Transverse colon (tissue), 4 donors: ENCODE results near the gene CD300LD. TPM values are rescaled to one million over a fixed set of nuclear protein-coding genes. Genes with fewer than 3 reads are reported as not detected.
"Not testable (repeated sequence)": the region's sequence is repeated elsewhere in the genome, so short reads cannot be mapped to it uniquely, and the experiment has no call there.

Experiments
- DNase-seq: peaks from one replicate; pipeline ENCODE4 v3.0.0-alpha.2; 2019
- H3K27ac ChIP-seq, 4 donors: fragments of 200-600 bp; sonication (generic); 2 replicates each; pipeline ENCODE4 v1.5.1; 2016 to 2018; ENCODE audit warnings: inconsistent platforms in 4 of 4
- H3K27me3 ChIP-seq: fragments of 200-600 bp; sonication (generic); 2 replicates; pipeline ENCODE4 v1.5.1; 2017; ENCODE audit warnings: inconsistent platforms
- H3K36me3 ChIP-seq, 4 donors: fragments of 200-600 bp; sonication (generic); 2 replicates each; pipeline ENCODE4 v1.5.1; 2017 to 2019; ENCODE audit warnings: inconsistent platforms in 4 of 4
- H3K4me1 ChIP-seq, 4 donors: fragments of 200-600 bp; sonication (generic); 2 replicates each; pipeline ENCODE4 v1.5.1; 2017 to 2020; ENCODE audit warnings: inconsistent platforms in 4 of 4
- H3K4me3 ChIP-seq, 4 donors: fragments of 200-600 bp; sonication (generic); 1 replicate in 1 of 4; 2 replicates in 3 of 4; pipeline versions ENCODE4 v1.5.1 to v1.6.1; 2017 to 2019; ENCODE audit warnings: inconsistent platforms in 4 of 4
- H3K9me3 ChIP-seq, 2 donors: fragments of 200-600 bp; sonication (generic); 2 replicates each; pipeline ENCODE4 v1.5.1; 2017 to 2019; ENCODE audit warnings: inconsistent platforms in 2 of 2
- CTCF ChIP-seq, 5 experiments: fragments of 200-600 bp in 3 of 5; fragments of 450-650 bp in 2 of 5; sonication (generic) in 3 of 5; IDR thresholded peaks; 1 replicate in 2 of 5; 2 replicates in 3 of 5; pipeline ENCODE4 v1.5.1; 2016 to 2017; ENCODE audit warnings: antibody characterized with exemption in 5 of 5, inconsistent platforms in 3 of 5, mild to moderate bottlenecking in 2 of 5, moderate library complexity in 1 of 5
- EP300 ChIP-seq: sonication (generic); formaldehyde crosslinking; IDR thresholded peaks from one replicate; pipeline ENCODE4 v1.6.1; 2017; ENCODE audit warnings: antibody characterized with exemption, low read depth
- POLR2A ChIP-seq: fragments of 450-650 bp; IDR thresholded peaks from one replicate; pipeline ENCODE4 v1.6.1; 2016; ENCODE audit warnings: antibody characterized with exemption, mild to moderate bottlenecking, moderate library complexity
- POLR2AphosphoS5 ChIP-seq, 3 donors: sonication (generic); formaldehyde crosslinking; IDR thresholded peaks; one replicate each; pipeline ENCODE4 v1.6.1; 2016; ENCODE audit warnings: antibody characterized with exemption in 3 of 3
- WGBS, 2 donors: methylation state at CpG; one replicate each; pipeline ENCODE4 v1.1.5; 2018; ENCODE audit warnings: low coverage in 1 of 2; 5-methylcytosine and 5-hydroxymethylcytosine counted together
- in situ Hi-C, 4 donors: fragments of 200-750 bp; cut with MboI; loops; one replicate each; pipeline versions ENCODE4 v1.15.0 to v1.15.1; 2017; ENCODE audit warnings: low sequenced_read_pairs in 3 of 4, low pct_ligation_motif_present in 1 of 4, low pct_unique_long_range_greater_than_20kb in 1 of 4
- intact Hi-C: fragments of 100-400 bp; cut with DNase I; formaldehyde crosslinking; loops from one replicate; pipeline ENCODE4 v1.15.1; 2023; ENCODE audit warnings: low total_unique reads
- total RNA-seq, 4 donors: library from RNA; depleted of rRNA; stranded (reverse); fragments of >200 nt; gene quantifications; one replicate each; pipeline ENCODE4 v1.1.0, GENCODE V29; 2016

Gene CD300LD
- total RNA-seq, 4 donors from 2014 or later: not detected

GRCh38 chr17:74637265-74637664 is 45.2 kb upstream of the CD300LD start:
- Histone ChIP-seq H3K36me3 (no peaks in the 10 kb centered on the region), H3K9me3 (no peaks in the 10 kb centered on the region), H3K4me1 (peaks cover 0 to 5% (median under 1%) of the 10 kb centered on the region in 4 donors), H3K27ac (no peak overlapping the region), H3K4me3 (no peak overlapping the region), H3K27me3 (peaks cover 42% of the 10 kb centered on the region)
- TF ChIP-seq CTCF (IDR thresholded peaks at IDR 0.05) (no peak), POLR2A (no peak), POLR2AphosphoS5 (IDR thresholded peaks at IDR 0.05) (no peak), EP300 (no peak)
- in situ Hi-C loops: no loop called here
- intact Hi-C loops: no loop called here
- DNase-seq: no peak
- 64 to 67% methylated on average over 4 to 11 of the region's 11 CpGs for WGBS, 2 donors

GRCh38 chr17:74636541-74637085 is 44.5 kb upstream of the CD300LD start:
- H3K4me3 ChIP-seq, H3K27ac ChIP-seq, intact Hi-C loops, H3K4me1 ChIP-seq, in situ Hi-C loops, H3K9me3 ChIP-seq, H3K36me3 ChIP-seq, DNase-seq: not testable (repeated sequence)
- peaks cover 44% of the 10 kb centered on the region for H3K27me3 ChIP-seq
- 76 to 77% methylated on average over 9 to 10 of the region's 10 CpGs for WGBS, 2 donors

- TF ChIP-seq CTCF (IDR thresholded peaks at IDR 0.05): no peak
- TF ChIP-seq POLR2AphosphoS5 (IDR thresholded peaks at IDR 0.05): no peak
- TF ChIP-seq POLR2A: no peak
- TF ChIP-seq EP300: no peak
- Histone ChIP-seq H3K36me3 (no peaks in the 10 kb centered on the region), H3K27ac (no peak overlapping the region), H3K9me3 (no peaks in the 10 kb centered on the region), H3K4me1 (peaks cover 0 to 9% (median 6%) of the 10 kb centered on the region in 4 donors), H3K4me3 (no peak overlapping the region), H3K27me3 (peaks cover 44% of the 10 kb centered on the region)
- intact Hi-C loops: no loop called here
- in situ Hi-C loops: no loop called here
- no peak for DNase-seq
- WGBS, 2 donors: 71 to 82% methylated on average over 12 to 13 of the region's 13 CpGs
Observed at GRCh38 chr17:74635418-74635817, 43.3 kb upstream of the CD300LD start.

DNA sequence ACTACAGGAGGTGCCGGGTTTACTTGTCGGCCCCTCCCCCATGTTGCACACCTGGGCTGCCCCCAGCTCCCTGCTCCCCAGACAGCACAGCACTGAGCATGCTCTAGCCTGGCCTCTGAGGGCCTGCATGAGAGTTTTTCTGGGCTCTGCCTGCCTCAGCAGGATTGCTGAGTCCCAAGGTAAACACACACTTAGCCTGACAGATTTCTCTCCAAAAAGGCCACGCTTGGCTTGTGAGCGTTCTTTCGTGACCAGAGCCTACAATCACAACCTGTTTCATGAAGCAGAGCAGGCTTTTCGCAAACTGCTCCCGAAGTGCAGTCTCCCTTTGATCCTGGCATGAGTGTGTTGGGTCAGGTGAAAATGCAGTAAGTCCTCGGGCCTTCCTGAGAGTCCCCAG is 41.2 kb upstream of the CD300LD start:
- intact Hi-C loops (no loop called here), in situ Hi-C loops (no loop called here)
- H3K4me3 ChIP-seq: no peak overlapping the region
- no peak for DNase-seq
- no peak for TF ChIP-seq POLR2A
- TF ChIP-seq POLR2AphosphoS5 (IDR thresholded peaks at IDR 0.05): no peak
- no peak for TF ChIP-seq EP300
- no peaks in the 10 kb centered on the region for H3K36me3 ChIP-seq
- H3K4me1 ChIP-seq: peaks cover 0 to 8% (median 5%) of the 10 kb centered on the region in 4 donors
- no peak overlapping the region for H3K27ac ChIP-seq
- peaks cover 38% of the 10 kb centered on the region for H3K27me3 ChIP-seq
- no peaks in the 10 kb centered on the region for H3K9me3 ChIP-seq
- 77% methylated on average over 8 of the region's 8 CpGs; no CpG with 5 or more reads in 1 of the 2 donors for WGBS, 2 donors

DNA sequence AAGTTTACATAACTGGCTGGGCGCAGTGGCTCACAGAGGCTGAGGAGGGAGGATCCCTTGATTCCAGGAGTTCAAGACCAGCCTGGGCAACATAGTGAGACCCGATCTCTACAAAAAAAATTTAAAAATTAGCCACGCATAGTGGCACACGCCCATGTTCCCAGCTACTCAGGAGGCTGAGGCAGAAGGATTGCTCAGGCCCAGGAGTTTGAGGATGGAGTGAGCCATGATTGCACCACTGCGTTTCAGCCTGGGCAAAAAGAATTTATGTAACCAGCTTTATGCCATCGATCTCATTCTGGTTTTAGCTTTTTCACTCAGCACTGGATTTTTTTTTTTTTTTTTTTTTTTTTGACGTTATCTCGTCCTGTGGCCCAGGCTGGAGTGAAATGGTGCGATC is 40.5 kb upstream of the CD300LD start:
- no peaks in the 10 kb centered on the region for H3K9me3 ChIP-seq
- intact Hi-C loops (no loop called here), in situ Hi-C loops (no loop called here)
- H3K27ac ChIP-seq: no peak overlapping the region
- no peak for DNase-seq
- 79 to 81% methylated on average over 5 to 9 of the region's 9 CpGs for WGBS, 2 donors
- TF ChIP-seq POLR2AphosphoS5 (IDR thresholded peaks at IDR 0.05) (no peak), CTCF (IDR thresholded peaks at IDR 0.05) (no peak), EP300 (no peak), POLR2A (no peak)
- H3K36me3 ChIP-seq: no peaks in the 10 kb centered on the region
- peaks cover 31% of the 10 kb centered on the region for H3K27me3 ChIP-seq
- H3K4me1 ChIP-seq: peaks cover 0 to 8% (median 5%) of the 10 kb centered on the region in 4 donors
- no peak overlapping the region for H3K4me3 ChIP-seq
